Keratinocyte (primary cell): ENCODE results near the gene B3GAT3. TPM values are rescaled to one million over a fixed set of nuclear protein-coding genes. Genes with fewer than 3 reads are reported as not detected.

ENCODE experiments used
- DNase-seq: peaks from one replicate; pipeline ENCODE4 v3.0.0-alpha.2; 2011; ENCODE audit warnings: low read depth, missing footprints, low spot score
- FAIRE-seq: peaks from 2 replicates; lab custom pipeline; 2011; peaks lifted over from hg19 to GRCh38; lab: Jason Lieb, UNC
- H2AFZ ChIP-seq: 2 replicates; pipeline ENCODE4 v1.6.0; 2012; ENCODE audit warnings: low read length, control low read depth, inconsistent platforms; ENCODE audit not compliant: control insufficient read depth
- H3K27ac ChIP-seq: 2 replicates; pipeline ENCODE4 v1.5.1; 2011; ENCODE audit warnings: low read length; ENCODE audit not compliant: control insufficient read depth, insufficient read depth
- H3K27me3 ChIP-seq: 3 replicates; pipeline ENCODE4 v1.6.0; 2011; ENCODE audit warnings: low read length; ENCODE audit not compliant: control insufficient read depth, insufficient read depth; ENCODE audit errors: extremely low read depth
- H3K36me3 ChIP-seq, 2 experiments: 2 replicates in 1 of 2; 3 replicates in 1 of 2; pipeline ENCODE4 v1.5.1; 2011; ENCODE audit warnings: low read length in 2 of 2, mild to moderate bottlenecking in 1 of 2; ENCODE audit not compliant: control insufficient read depth in 2 of 2, insufficient read depth in 2 of 2; ENCODE audit errors: extremely low read depth in 1 of 2
- H3K4me1 ChIP-seq: 3 replicates; pipeline ENCODE4 v1.5.1; 2011; ENCODE audit warnings: low read length; ENCODE audit not compliant: control insufficient read depth, insufficient read depth; ENCODE audit errors: extremely low read depth
- H3K4me2 ChIP-seq: 3 replicates; pipeline ENCODE4 v1.6.0; 2011; ENCODE audit warnings: low read depth, low read length; ENCODE audit not compliant: control insufficient read depth, insufficient read depth; ENCODE audit errors: extremely low read depth
- H3K4me3 ChIP-seq, 3 experiments: fragments of 200-600 bp in 1 of 3; sonication (generic) in 1 of 3; 2 replicates in 2 of 3; 3 replicates in 1 of 3; pipeline ENCODE4 v1.5.1; 2011 to 2016; ENCODE audit warnings: low read length in 3 of 3, mild to moderate bottlenecking in 3 of 3, control low read depth in 2 of 3, inconsistent platforms in 1 of 3, low read depth in 1 of 3, mixed read lengths in 1 of 3, mixed run types in 1 of 3, moderate library complexity in 1 of 3; ENCODE audit not compliant: control insufficient read depth in 2 of 3, insufficient read depth in 2 of 3; ENCODE audit errors: extremely low read depth in 1 of 3
- H3K79me2 ChIP-seq: 2 replicates; pipeline ENCODE4 v1.6.0; 2012; ENCODE audit warnings: low read length; ENCODE audit not compliant: control insufficient read depth, insufficient read depth
- H3K9ac ChIP-seq: 3 replicates; pipeline ENCODE4 v1.6.0; 2011; ENCODE audit warnings: low read length; ENCODE audit not compliant: control insufficient read depth, insufficient read depth; ENCODE audit errors: extremely low read depth
- H3K9me1 ChIP-seq: 3 replicates; pipeline ENCODE4 v1.6.0; 2011; ENCODE audit warnings: low read length; ENCODE audit not compliant: control insufficient read depth, insufficient read depth; ENCODE audit errors: extremely low read depth
- H3K9me3 ChIP-seq: 2 replicates; pipeline ENCODE4 v1.5.1; 2012; ENCODE audit warnings: low read depth, low read length; ENCODE audit not compliant: control insufficient read depth
- H4K20me1 ChIP-seq: 3 replicates; pipeline ENCODE4 v1.6.0; 2011; ENCODE audit warnings: low read length; ENCODE audit not compliant: control insufficient read depth, insufficient read depth; ENCODE audit errors: extremely low read depth
- CTCF ChIP-seq, 3 experiments: IDR thresholded peaks in 1 of 3; conservative IDR thresholded peaks in 1 of 3; optimal IDR thresholded peaks in 1 of 3; 2 replicates in 2 of 3; 3 replicates in 1 of 3; pipeline versions ENCODE3 to v1.5.1; 2011; ENCODE audit warnings: low read length in 3 of 3, mild to moderate bottlenecking in 3 of 3, moderate library complexity in 2 of 3, control low read depth in 1 of 3, inconsistent platforms in 1 of 3; ENCODE audit not compliant: insufficient read depth in 2 of 3; ENCODE audit errors: extremely low read depth in 1 of 3
- EZH2 ChIP-seq: IDR thresholded peaks from one replicate; pipeline ENCODE4 v1.6.1; 2012; ENCODE audit warnings: inconsistent platforms, mild to moderate bottlenecking, low read length, moderate library complexity
- dilution Hi-C: fragments of 300-500 bp; cut with MboI; formaldehyde crosslinking; loops from one replicate; pipeline ENCODE4 v1.7.0; 2020; ENCODE audit warnings: low sequenced_read_pairs; ENCODE audit not compliant: extremely low pct_ligation_motif_present
- polyA plus RNA-seq, 5 experiments: library from polyadenylated mRNA; depleted of rRNA in 3 of 5; stranded (reverse) in 3 of 5; stranded (forward) in 1 of 5; unstranded in 1 of 5; fragments of >200 nt; gene quantifications; 1 replicate in 1 of 5; 2 replicates in 3 of 5; 3 replicates in 1 of 5; pipeline versions ENCODE4 v1.2.1 to v1.2.3, GENCODE V29; 2011 to 2012; ENCODE audit warnings: missing spikeins in 2 of 5, low read depth in 1 of 5, low replicate concordance in 1 of 5

B3GAT3 gene
- polyA plus RNA-seq, 1 donor (not counting 4 experiments of a cell fraction or from before 2014, with no cell fraction given), result 15.1 TPM

DNA sequence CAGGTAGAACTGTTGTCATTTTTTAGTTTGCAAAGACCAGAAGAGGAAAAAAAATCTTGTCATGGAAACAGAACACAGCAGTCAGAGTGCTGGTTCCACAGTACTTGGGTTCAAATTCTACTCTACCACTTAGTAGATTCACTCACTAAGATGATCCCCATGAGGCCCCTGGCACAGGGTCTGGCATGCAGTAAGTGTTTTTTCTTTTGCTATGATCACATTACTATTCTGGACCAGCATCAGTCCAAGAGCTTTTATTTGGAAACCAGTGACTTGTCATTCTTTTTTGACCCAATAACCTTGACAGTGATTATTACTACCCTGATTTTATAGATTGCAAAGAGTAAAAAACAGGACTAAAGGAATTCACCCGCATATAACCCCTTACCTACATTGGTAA lies 52.2 kb downstream of the B3GAT3 start:
- no peaks in the 10 kb centered on the region for H3K9me3 ChIP-seq
- no peak overlapping the region for H3K4me3 ChIP-seq
- H3K27me3 ChIP-seq, result no peaks in the 10 kb centered on the region
- H3K4me2 ChIP-seq, result no peak overlapping the region
- no peak overlapping the region for H3K9ac ChIP-seq
- dilution Hi-C loops, result no loop called here
- peaks cover 17% of the 10 kb centered on the region for H3K4me1 ChIP-seq
- peaks cover 39 to 40% of the 10 kb centered on the region in 2 experiments for H3K36me3 ChIP-seq
- DNase-seq (no peak), FAIRE-seq (no peak)
- no peak overlapping the region for H3K27ac ChIP-seq
- peaks cover 87% of the 10 kb centered on the region for H3K79me2 ChIP-seq
- peaks cover 24% of the 10 kb centered on the region for H4K20me1 ChIP-seq
- TF ChIP-seq CTCF (optimal IDR thresholded peaks at IDR 0.05 in 1 of 3, IDR thresholded peaks at IDR 0.05 in 1 of 3, conservative IDR thresholded peaks at IDR 0.05 in 1 of 3; ENCODE audit: extremely low read depth in 1 of 3, insufficient read depth in 2 of 3, low read length in 3 of 3) (no peak), EZH2 (no peak)
- no peak overlapping the region for H2AFZ ChIP-seq
- peaks cover 2% of the 10 kb centered on the region for H3K9me1 ChIP-seq

GRCh38 chr11:62567018-62567633 lies 54.7 kb downstream of the B3GAT3 start:
- peaks cover 15% of the 10 kb centered on the region for H3K4me1 ChIP-seq
- no peak for TF ChIP-seq EZH2
- no peak for TF ChIP-seq CTCF (optimal IDR thresholded peaks at IDR 0.05 in 1 of 3, IDR thresholded peaks at IDR 0.05 in 1 of 3, conservative IDR thresholded peaks at IDR 0.05 in 1 of 3; ENCODE audit: extremely low read depth in 1 of 3, insufficient read depth in 2 of 3, low read length in 3 of 3)
- dilution Hi-C loops, result no loop called here
- peaks cover 2% of the 10 kb centered on the region for H3K9me1 ChIP-seq
- H3K36me3 ChIP-seq, result peaks cover 39 to 40% of the 10 kb centered on the region in 2 experiments
- H4K20me1 ChIP-seq, result peaks cover 30% of the 10 kb centered on the region
- no peak overlapping the region for H3K4me2 ChIP-seq
- DNase-seq, result no peak
- no peaks in the 10 kb centered on the region for H3K27me3 ChIP-seq
- H3K9me3 ChIP-seq, result no peaks in the 10 kb centered on the region
- no peak overlapping the region for H3K9ac ChIP-seq
- no peak overlapping the region for H2AFZ ChIP-seq
- H3K4me3 ChIP-seq, result no peak overlapping the region
- no peak for FAIRE-seq
- no peak overlapping the region for H3K27ac ChIP-seq
- H3K79me2 ChIP-seq, result peaks cover 82% of the 10 kb centered on the region
